Ovary (tissue), 3 donors: ENCODE data around the gene LRRN1.
A peak's percentile ranks its signal among the peaks of the same experiment; 100 is the strongest.

Source experiments
- EP300 ChIP-seq: sonication (generic); formaldehyde crosslinking; IDR thresholded peaks from one replicate; pipeline ENCODE4 v1.6.1; 2017; ENCODE audit warnings: antibody characterized with exemption
- POLR2A ChIP-seq: fragments of 450-650 bp; IDR thresholded peaks from one replicate; pipeline ENCODE4 v1.6.1; 2017; ENCODE audit warnings: antibody characterized with exemption, mild to moderate bottlenecking, moderate library complexity
- TF ChIP-seq, protein P1 (sequence below), 3 donors: fragments of 450-650 bp in 2 of 3; fragments of 200-600 bp in 1 of 3; IDR thresholded peaks; one replicate each; pipeline versions ENCODE4 v1.5.1 to v1.8.0; 2016 to 2022; ENCODE audit warnings: antibody characterized with exemption in 3 of 3, mild to moderate bottlenecking in 1 of 3
- donor health status: DM: no; HTN: no; CAD: no.

DNA sequence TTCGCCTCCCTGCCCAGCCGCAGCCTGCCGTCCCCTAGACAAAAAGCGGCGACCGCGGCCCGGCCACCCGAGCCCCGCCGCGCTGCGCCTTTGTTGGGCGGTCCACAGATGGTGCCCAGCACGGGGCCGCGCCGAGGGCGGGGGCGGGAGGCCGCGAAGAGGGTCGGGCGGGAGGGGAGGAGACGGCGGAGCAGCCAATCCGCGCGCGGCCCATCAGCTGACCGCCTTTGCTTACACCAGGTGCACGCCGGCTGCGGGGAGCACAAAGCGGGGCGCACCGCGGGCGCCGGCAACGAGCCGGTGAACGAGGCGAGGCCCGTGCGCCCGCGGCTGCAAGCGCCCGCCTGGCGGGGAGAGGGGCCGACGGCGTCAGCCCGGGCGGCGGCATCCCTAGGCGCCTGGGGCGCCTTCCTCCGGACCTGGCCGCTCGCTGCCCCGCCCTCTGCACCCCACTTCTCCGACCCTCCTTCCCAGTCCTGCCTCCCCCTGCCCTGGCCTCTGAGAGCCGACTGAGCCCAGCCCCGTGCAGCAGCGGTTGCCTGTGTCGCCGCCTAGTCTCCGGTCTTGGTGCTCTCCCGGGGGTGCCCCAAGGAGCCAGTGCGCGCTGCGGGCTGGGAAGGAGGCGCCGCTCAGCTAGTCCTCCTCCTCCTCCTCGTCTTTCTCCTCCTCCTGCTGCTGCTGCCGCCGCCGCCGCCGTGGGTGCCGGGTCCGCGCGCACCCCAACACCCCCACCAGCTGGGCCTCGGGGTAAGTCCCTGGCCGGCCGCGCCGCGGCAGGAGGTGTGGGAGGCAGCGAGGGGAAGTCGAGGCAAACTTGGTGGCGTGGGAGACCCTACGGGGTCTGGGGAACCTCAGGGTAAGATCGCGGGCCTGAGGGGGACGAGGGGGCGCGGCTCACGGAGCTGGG lies at the start of gene LRRN1:
- TF ChIP-seq, protein P1, sequence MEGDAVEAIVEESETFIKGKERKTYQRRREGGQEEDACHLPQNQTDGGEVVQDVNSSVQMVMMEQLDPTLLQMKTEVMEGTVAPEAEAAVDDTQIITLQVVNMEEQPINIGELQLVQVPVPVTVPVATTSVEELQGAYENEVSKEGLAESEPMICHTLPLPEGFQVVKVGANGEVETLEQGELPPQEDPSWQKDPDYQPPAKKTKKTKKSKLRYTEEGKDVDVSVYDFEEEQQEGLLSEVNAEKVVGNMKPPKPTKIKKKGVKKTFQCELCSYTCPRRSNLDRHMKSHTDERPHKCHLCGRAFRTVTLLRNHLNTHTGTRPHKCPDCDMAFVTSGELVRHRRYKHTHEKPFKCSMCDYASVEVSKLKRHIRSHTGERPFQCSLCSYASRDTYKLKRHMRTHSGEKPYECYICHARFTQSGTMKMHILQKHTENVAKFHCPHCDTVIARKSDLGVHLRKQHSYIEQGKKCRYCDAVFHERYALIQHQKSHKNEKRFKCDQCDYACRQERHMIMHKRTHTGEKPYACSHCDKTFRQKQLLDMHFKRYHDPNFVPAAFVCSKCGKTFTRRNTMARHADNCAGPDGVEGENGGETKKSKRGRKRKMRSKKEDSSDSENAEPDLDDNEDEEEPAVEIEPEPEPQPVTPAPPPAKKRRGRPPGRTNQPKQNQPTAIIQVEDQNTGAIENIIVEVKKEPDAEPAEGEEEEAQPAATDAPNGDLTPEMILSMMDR (IDR thresholded peaks at IDR 0.05) = no peak
- TF ChIP-seq POLR2A (peak; percentile 42), EP300 (no peak)
